CD14-positive monocyte (primary cell): ENCODE results near the gene SNN. TPM values are rescaled to one million over a fixed set of nuclear protein-coding genes. Genes with fewer than 3 reads are reported as not detected.

Experiments used
- DNase-seq, 3 donors: peaks; one replicate each; pipeline ENCODE4 v3.0.0-alpha.2; 2011 to 2022
- H2AFZ ChIP-seq: 2 replicates; pipeline ENCODE4 v1.6.0; 2012; ENCODE audit warnings: mild to moderate bottlenecking, low read depth, low read length, inconsistent platforms; ENCODE audit not compliant: insufficient read depth, poor library complexity, severe bottlenecking
- H3K27ac ChIP-seq, 2 donors: 1 replicate in 1 of 2; 2 replicates in 1 of 2; pipeline ENCODE4 v1.5.1; 2012 to 2013; ENCODE audit warnings: low read length in 2 of 2, control low read depth in 1 of 2, inconsistent platforms in 1 of 2, low read depth in 1 of 2, mild to moderate bottlenecking in 1 of 2
- H3K27me3 ChIP-seq, 2 donors: one replicate each; pipeline versions ENCODE4 v1.6.0 to v1.6.1; 2011 to 2013; ENCODE audit warnings: low read length in 2 of 2; ENCODE audit not compliant: control insufficient read depth in 2 of 2, insufficient read depth in 2 of 2
- H3K36me3 ChIP-seq, 2 donors: replicated peaks in 1 of 2; 1 replicate in 1 of 2; 2 replicates in 1 of 2; pipeline versions ENCODE4 v1.5.1 to v1.6.1; 2012 to 2013; ENCODE audit warnings: low read length in 2 of 2, control low read depth in 1 of 2, inconsistent platforms in 1 of 2, mild to moderate bottlenecking in 1 of 2; ENCODE audit not compliant: insufficient read depth in 2 of 2, control insufficient read depth in 1 of 2
- H3K4me1 ChIP-seq, 2 donors: 1 replicate in 1 of 2; 2 replicates in 1 of 2; pipeline versions ENCODE4 v1.5.1 to v1.6.1; 2012 to 2013; ENCODE audit warnings: low read length in 2 of 2, control low read depth in 1 of 2, inconsistent platforms in 1 of 2, mild to moderate bottlenecking in 1 of 2, moderate library complexity in 1 of 2; ENCODE audit not compliant: insufficient read depth in 2 of 2, control insufficient read depth in 1 of 2
- H3K4me2 ChIP-seq: replicated peaks from 2 replicates; pipeline ENCODE3; 2012; ENCODE audit warnings: low read length, moderate library complexity, mild to moderate bottlenecking; ENCODE audit not compliant: poor library complexity, severe bottlenecking; ENCODE audit errors: extremely low read depth
- H3K4me3 ChIP-seq, 3 experiments: fragments of 200-600 bp in 1 of 3; sonication (generic) in 1 of 3; replicated peaks in 1 of 3; 1 replicate in 2 of 3; 2 replicates in 1 of 3; pipeline ENCODE4 v1.5.1; 2011 to 2013; ENCODE audit warnings: low read length in 3 of 3, mild to moderate bottlenecking in 3 of 3, control low read depth in 2 of 3, low read depth in 2 of 3, inconsistent platforms in 1 of 3, moderate library complexity in 1 of 3
- H3K79me2 ChIP-seq: 2 replicates; pipeline ENCODE4 v1.6.0; 2012; ENCODE audit warnings: mild to moderate bottlenecking, control low read depth, inconsistent platforms, low read length, moderate library complexity; ENCODE audit not compliant: insufficient read depth
- H3K9ac ChIP-seq: 2 replicates; pipeline ENCODE4 v1.6.0; 2017; ENCODE audit warnings: low read length, mild to moderate bottlenecking; ENCODE audit not compliant: insufficient read depth, poor library complexity, severe bottlenecking
- H3K9me3 ChIP-seq, 2 donors: replicated peaks in 1 of 2; 1 replicate in 1 of 2; 2 replicates in 1 of 2; pipeline versions ENCODE4 v1.5.1 to v1.6.1; 2012 to 2013; ENCODE audit warnings: low read length in 2 of 2, control low read depth in 1 of 2; ENCODE audit not compliant: control insufficient read depth in 1 of 2, insufficient read depth in 1 of 2
- H4K20me1 ChIP-seq: 2 replicates; pipeline ENCODE4 v1.6.0; 2012; ENCODE audit warnings: mild to moderate bottlenecking, low read length, control low read depth, moderate library complexity; ENCODE audit not compliant: insufficient read depth
- H3K27ac Mint-ChIP-seq, 7 donors: one replicate each; pipeline ENCODE4 v1.8.0; 2020; ENCODE audit warnings: mild to moderate bottlenecking in 7 of 7, mixed read lengths in 7 of 7, moderate library complexity in 6 of 7, inconsistent platforms in 2 of 7
- H3K27me3 Mint-ChIP-seq, 3 donors: one replicate each; pipeline ENCODE4 v1.8.0; 2021 to 2022; ENCODE audit warnings: low read depth in 3 of 3, mild to moderate bottlenecking in 3 of 3, mixed read lengths in 3 of 3, moderate library complexity in 3 of 3, inconsistent platforms in 1 of 3
- H3K36me3 Mint-ChIP-seq, 2 donors: one replicate each; pipeline ENCODE4 v1.8.0; 2020; ENCODE audit warnings: mixed read lengths in 2 of 2, inconsistent platforms in 1 of 2, mild to moderate bottlenecking in 1 of 2
- H3K4me1 Mint-ChIP-seq: one replicate; pipeline ENCODE4 v1.8.0; 2020; ENCODE audit warnings: mild to moderate bottlenecking, mixed read lengths
- H3K4me3 Mint-ChIP-seq, 2 donors: one replicate each; pipeline ENCODE4 v1.8.0; 2020; ENCODE audit warnings: mild to moderate bottlenecking in 2 of 2, mixed read lengths in 2 of 2, moderate library complexity in 1 of 2
- H3K9me3 Mint-ChIP-seq, 7 donors: one replicate each; pipeline ENCODE4 v1.8.0; 2020 to 2022; ENCODE audit warnings: mixed read lengths in 7 of 7, mild to moderate bottlenecking in 6 of 7, moderate library complexity in 6 of 7, inconsistent platforms in 2 of 7
- CTCF ChIP-seq: fragments of 200-600 bp; IDR thresholded peaks from one replicate; pipeline ENCODE4 v1.8.0; 2022; ENCODE audit warnings: antibody characterized with exemption, mild to moderate bottlenecking
- WGBS: methylation state at CpG from one replicate; pipeline ENCODE4 v1.1.5; 2013; ENCODE audit warnings: missing lambda C conversion rate; ENCODE audit not compliant: insufficient coverage; 5-methylcytosine and 5-hydroxymethylcytosine counted together
- intact Hi-C, 2 donors: fragments of 100-400 bp; cut with micrococcal nuclease; formaldehyde crosslinking; loops; one replicate each; pipeline versions ENCODE4 v1.15.0 to v1.15.1; 2023
- polyA plus RNA-seq, 3 donors: library from polyadenylated mRNA; depleted of rRNA in 1 of 3; unstranded in 2 of 3; stranded (reverse) in 1 of 3; fragments of 300-500 nt in 2 of 3; fragments of >200 nt in 1 of 3; fragmentation: Illumina TruSeq in 2 of 3; gene quantifications; 1 replicate in 2 of 3; 2 replicates in 1 of 3; pipeline ENCODE4 v1.2.3, GENCODE V29; 2012 to 2021

Gene SNN
- polyA plus RNA-seq, 3 donors: 89.4 to 111 (median 91.7) TPM

GRCh38 chr16:11679250-11679649 lies 11.0 kb downstream of the SNN start:
- H3K4me1 ChIP-seq: peaks cover 69 to 82% of the 10 kb centered on the region in 2 donors

More at GRCh38 chr16:11679250-11679649, 11.0 kb downstream of the SNN start:
- H3K4me3 Mint-ChIP-seq: no peak overlapping the region
- Histone ChIP-seq H4K20me1 (peaks cover 84% of the 10 kb centered on the region), H3K4me2 (no peak overlapping the region), H3K9me3 (no peaks in the 10 kb centered on the region), H3K79me2 (peaks cover 52% of the 10 kb centered on the region), H2AFZ (no peak overlapping the region), H3K27ac (no peak overlapping the region), H3K4me3 (no peak overlapping the region), H3K36me3 (peaks cover 52 to 82% of the 10 kb centered on the region in 2 donors), H3K9ac (no peak overlapping the region), H3K27me3 (no peaks in the 10 kb centered on the region)
- intact Hi-C loops: no loop called here
- H3K4me1 Mint-ChIP-seq: peaks cover 83% of the 10 kb centered on the region
- peaks cover 0 to 2% (median 2%) of the 10 kb centered on the region in 3 donors for H3K27me3 Mint-ChIP-seq
- DNase-seq: no peak
- H3K9me3 Mint-ChIP-seq: no peaks in the 10 kb centered on the region
- TF ChIP-seq CTCF: no peak
- H3K36me3 Mint-ChIP-seq: peaks cover 72 to 85% of the 10 kb centered on the region in 2 donors
- H3K27ac Mint-ChIP-seq: peak overlapping the region in 5 of 7 donors; percentile 25 to 89 (median 77)
- 94% methylated on average over 12 of the region's 13 CpGs for WGBS
